ENCODE results near the gene MAP2K2.

DNA sequence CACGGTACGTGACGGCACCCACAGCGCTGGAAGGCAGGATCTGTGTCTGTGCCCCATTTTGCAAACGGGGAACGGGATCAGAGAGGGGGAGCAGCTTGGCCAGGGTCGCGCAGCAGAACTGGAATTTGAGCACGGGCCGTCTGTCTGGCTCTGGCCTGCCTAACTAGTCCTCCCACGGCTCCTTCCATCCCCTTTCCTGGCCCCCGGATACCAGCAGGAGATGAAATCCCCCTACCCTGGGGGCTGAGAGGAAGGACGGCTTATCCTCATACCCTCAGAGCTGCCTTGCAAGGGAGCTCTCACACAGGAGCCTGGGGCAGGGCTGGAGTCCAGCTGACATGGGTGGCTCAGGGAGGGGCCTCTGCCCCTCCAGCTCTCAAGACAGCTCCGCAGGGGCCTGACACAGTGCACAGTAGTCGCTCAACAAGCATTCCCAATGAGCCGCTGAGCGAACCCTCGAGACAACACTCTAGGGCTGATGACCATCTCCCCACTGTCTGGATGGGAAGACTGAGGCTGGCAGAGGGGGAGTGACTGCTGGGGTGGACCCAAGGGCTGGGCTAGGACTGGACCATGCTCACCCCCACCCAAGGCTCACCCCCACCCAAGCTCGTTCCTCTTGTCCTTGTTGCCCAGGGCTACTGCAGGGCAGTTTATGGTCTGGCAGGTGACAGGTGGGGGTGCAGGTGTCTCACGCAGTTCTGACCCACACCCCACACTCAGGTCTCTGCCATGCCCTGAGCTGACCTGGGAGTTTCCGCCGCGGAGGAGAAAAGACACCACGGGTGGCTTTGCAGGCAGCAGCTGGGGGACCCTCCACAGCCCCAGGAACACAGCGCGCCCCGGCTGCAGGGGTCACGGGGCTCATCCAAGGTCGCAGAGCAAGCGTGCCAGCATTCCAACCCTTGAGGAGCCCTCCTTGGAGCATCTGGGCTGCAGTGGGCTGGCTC is 61.2 kb downstream of the MAP2K2 start:
- no peak for TF ChIP-seq CTCF (IDR thresholded peaks at IDR 0.05)
- no peak for TF ChIP-seq POLR2A (IDR thresholded peaks at IDR 0.05)

Data from lower leg skin (tissue), 3 donors.